ENCODE measurements around the gene PTGES3.
"Not testable (repeated sequence)": the region's sequence is repeated elsewhere in the genome, so short reads cannot be mapped to it uniquely, and the experiment has no call there.

PTGES3 gene

GRCh38 chr12:56704522-56704921, 16.4 kb upstream of the PTGES3 start:
- not testable (repeated sequence) for DNase-seq

GRCh38 chr12:56699020-56699661, 11.1 kb upstream of the PTGES3 start:
- DNase-seq, result no peak

- no peak for DNase-seq
These were observed 7.4 kb upstream of the PTGES3 start for GRCh38 chr12:56695327-56696101.

- DNase-seq, result no peak
These were observed 6.1 kb upstream of the PTGES3 start for GRCh38 chr12:56694161-56694560.

- DNase-seq, result no peak
These were observed 694 bp upstream of the PTGES3 start for GRCh38 chr12:56688846-56689109.

- peak; percentile 86 for DNase-seq
These were observed 608 bp downstream of the PTGES3 start for GRCh38 chr12:56687223-56688128.

GRCh38 chr12:56684745-56685359, 3.2 kb downstream of the PTGES3 start:
- no peak for DNase-seq

- no peak for DNase-seq
These were observed 5.8 kb downstream of the PTGES3 start for GRCh38 chr12:56682323-56682722.

GRCh38 chr12:56679883-56680575, 8.1 kb downstream of the PTGES3 start:
- no peak for DNase-seq

- DNase-seq, result no peak
These were observed 9.2 kb downstream of the PTGES3 start for GRCh38 chr12:56678852-56679251.

- no peak for DNase-seq
These were observed 10.4 kb downstream of the PTGES3 start for GRCh38 chr12:56677680-56678079.

GRCh38 chr12:56676851-56677580, 11.1 kb downstream of the PTGES3 start:
- DNase-seq, result no peak

GRCh38 chr12:56671608-56672007, 16.5 kb downstream of the PTGES3 start:
- DNase-seq, result no peak

- no peak for DNase-seq
These were observed 17.2 kb downstream of the PTGES3 start for GRCh38 chr12:56670836-56671235.

GRCh38 chr12:56668197-56668457, 20.0 kb downstream of the PTGES3 start:
- DNase-seq, result no peak

- DNase-seq, result no peak
These were observed 26.0 kb downstream of the PTGES3 start for GRCh38 chr12:56661979-56662638.

GRCh38 chr12:56661560-56661959, 26.5 kb downstream of the PTGES3 start:
- DNase-seq, result no peak

- DNase-seq, result no peak
These were observed 29.2 kb downstream of the PTGES3 start for GRCh38 chr12:56658921-56659320.

GRCh38 chr12:56657416-56658379, 30.4 kb downstream of the PTGES3 start:
- DNase-seq, result no peak

- not testable (repeated sequence) for DNase-seq
These were observed 34.3 kb downstream of the PTGES3 start for GRCh38 chr12:56653781-56654180.

Data from NK-92 treated with Interleukin-12 subunit alpha and Interleukin-12 subunit beta, amount 100 ng/mL, for 24 hours (cell line).